GM21526 (cell line): ENCODE data around the gene AMN1.
"Not testable (repeated sequence)": the region's sequence is repeated elsewhere in the genome, so short reads cannot be mapped to it uniquely, and the experiment has no call there.

Source experiments
- ATAC-seq: cut with Tn5 transposase; IDR thresholded peaks from one replicate; pipeline ENCODE4 v1.9.1; 2021; ENCODE audit warnings: moderate library complexity; ENCODE audit not compliant: unreplicated experiment, low FRiP score

AMN1 gene

DNA sequence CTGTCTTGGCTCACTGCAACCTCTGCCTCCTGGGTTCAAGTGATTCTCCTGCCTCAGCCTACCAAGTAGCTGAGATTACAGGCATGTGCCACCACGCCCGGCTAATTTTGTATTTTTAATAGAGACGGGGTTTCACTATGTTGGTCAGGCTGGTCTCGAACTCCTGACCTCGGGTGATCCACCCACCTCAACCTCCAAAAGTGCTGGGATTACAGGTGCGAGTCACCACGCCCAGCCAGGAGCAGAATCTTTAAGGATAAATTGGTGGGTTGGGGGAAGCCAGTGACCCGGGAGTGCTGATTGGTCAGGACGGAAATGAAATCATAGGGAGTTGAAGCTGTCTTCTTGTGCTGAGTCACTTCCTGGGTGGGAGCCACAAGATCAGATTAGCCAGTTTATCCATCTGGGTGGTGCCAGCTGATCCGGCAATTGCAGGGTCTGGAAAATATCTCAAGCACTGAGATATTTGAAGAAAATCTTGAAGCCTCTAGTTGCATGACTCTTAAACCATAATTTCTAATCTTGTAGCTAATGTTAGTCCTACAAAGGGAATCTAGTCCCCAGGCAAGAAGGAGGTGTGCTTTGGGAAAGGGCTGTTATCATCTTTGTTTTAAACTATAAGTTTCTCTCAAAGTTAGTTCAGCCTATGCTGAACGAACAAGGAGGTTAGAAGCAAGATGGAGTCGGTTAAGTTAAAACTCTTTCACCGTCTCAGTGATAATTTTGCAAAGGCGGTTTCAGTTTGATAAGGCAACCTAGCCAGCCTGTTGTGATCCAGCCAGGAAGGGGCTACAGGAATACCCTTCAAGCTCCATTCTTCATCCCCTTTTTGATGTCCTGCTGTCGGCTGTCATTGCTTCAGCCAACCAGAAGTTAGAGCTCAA lies 5.0 kb upstream of the AMN1 start:
- ATAC-seq = not testable (repeated sequence)

DNA sequence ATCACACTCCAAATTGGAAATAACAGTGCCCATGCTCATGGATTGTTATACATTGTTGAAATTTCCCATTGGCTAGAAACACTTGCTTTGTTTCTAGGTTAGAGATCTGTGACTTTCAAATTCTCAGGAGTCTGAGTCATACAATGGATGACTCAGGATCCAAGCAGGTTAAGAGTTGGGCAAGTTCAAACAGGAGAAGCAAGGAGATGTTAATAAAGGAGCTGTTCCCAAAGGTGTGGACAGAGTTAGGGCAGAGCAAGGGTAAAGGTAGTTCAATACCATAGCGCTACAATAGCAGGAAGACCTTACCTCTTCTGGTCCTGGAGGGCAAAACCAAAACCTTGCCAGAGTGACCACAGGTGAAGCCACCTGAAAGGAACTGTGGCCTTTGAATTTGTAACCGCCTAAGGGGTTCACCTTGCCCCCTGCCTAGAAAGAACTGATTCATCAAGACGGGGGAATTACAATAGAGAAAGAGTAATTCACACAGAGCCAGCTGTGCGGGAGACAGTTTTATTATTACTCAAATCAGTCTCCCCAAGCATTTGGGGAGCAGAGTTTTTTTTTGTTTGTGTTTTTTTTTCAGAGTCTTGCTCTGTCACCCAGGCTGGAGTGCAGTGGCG lies 4.2 kb upstream of the AMN1 start:
- no peak for ATAC-seq

DNA sequence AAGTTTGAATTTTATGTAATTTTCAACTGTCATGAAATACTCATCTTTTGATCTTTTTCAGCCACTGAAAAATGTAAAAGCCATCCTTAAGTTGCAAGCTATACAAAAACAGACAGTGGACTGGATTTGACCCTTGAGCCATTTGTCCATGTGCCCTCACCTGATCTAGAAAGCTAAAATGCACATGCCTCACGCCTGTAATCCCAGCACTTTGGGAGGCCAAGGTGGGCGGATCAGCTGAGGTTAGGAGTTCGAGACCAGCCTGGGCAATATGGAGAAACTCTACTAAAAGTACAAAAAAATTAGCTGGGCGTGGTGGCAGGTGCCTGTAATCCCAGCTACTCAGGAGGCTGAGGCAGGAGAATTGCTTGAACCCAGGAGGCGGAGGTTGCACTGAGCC lies 2.4 kb upstream of the AMN1 start:
- ATAC-seq = not testable (repeated sequence)

DNA sequence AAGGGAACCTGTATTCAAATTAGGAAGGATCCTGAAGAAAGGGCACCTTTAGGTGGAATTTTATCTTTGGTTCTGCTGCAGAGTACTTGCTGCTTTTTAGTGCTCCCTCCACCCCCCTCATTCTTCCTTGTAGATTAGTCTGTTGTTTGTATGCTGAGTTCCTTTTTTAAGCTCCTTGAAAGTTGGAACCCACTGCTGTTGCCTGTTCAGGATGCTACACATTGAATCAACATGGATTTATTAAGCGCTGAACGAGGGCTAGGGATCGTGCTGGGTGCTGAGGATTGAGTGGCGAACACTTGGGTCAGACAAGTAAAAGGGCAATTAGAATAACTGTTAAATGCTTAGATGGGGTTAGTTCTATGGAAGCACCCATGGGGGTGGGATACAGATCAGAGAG lies 884 bp upstream of the AMN1 start:
- ATAC-seq = no peak

DNA sequence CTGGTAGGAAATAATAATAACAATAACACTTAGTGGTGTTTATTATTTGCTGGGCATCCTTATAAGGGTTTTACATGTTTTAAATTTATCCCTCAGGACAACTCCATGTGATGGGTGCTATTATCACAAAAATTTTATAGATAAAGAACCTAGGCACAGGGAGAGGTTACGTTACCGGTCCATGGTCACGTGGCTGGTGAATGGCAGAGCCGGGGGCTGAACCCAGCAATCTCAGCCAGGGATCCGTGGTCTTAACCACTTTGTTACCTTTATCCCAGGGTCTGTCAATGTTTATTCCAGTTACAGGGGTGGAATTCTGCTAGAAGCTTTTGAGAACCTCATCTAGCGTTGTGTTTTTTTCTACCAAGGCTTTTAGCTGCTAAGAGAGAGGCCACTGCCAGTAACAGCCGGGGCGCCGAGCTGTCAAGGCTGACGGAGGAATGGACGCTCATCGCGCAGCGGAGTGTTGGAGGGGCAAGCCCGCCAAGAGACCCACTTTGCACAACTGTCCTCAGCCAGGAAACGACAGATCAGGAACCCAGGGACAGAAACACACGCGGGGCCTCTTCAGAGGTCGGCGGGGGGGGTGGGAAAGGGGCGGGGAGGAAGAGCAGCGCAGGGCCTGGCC lies 418 bp downstream of the AMN1 start:
- no peak for ATAC-seq

DNA sequence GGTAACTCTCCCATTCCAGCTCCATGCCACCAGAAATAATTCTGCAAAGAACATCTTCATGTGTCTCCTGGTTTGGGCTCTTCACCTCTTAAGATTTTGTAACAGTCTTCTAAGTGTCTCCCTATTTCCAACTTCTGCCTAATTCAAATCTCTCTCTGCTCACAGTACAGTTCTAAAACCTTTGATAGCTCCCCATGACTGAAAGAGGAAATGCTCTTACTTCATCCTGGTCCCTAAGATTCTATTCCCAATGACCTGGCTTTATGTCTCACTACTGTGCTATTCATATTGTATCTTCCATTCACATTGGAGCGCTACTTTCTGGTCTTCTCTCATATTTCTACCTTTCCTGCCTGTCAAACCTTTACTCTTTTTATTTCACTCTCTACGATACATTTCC lies 1.6 kb downstream of the AMN1 start:
- no peak for ATAC-seq

DNA sequence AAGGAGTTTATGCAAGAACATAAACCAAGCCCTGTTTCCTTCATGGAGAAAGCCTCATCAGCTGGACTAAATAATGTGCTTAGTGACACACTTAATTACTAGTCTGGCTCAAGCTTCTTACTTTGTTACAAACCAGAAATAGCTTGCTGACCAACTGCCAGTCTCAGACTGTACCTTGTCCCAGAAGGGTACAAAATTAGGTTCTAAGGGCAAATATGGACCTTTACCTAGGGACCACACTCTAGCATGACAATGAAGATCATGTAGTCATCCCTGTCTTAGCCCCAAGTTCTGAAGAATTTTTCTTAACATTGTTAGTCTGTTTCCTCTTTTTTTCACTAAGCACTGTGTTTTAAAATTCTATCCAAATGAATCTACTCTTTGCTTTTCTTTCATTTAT lies 2.2 kb downstream of the AMN1 start:
- no peak for ATAC-seq

DNA sequence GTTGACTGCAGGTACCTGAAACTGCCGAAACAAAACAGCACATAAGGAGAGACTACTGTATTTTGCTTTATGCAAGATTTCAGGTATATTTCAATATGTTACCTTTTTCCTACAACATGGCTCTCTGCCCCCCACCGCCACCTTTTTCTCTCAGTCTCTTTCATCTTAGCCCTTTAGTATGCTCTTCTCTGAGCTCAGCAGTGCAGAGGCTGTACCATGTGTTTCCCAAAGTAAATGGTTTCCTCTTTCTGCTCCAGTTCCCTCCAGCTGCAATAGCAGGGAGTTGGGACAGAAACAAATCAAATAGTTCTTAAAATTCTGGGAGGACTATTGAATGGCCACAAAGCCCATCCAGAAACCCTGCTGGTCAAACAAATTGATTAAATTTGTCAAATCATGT lies 4.3 kb downstream of the AMN1 start:
- no peak for ATAC-seq

DNA sequence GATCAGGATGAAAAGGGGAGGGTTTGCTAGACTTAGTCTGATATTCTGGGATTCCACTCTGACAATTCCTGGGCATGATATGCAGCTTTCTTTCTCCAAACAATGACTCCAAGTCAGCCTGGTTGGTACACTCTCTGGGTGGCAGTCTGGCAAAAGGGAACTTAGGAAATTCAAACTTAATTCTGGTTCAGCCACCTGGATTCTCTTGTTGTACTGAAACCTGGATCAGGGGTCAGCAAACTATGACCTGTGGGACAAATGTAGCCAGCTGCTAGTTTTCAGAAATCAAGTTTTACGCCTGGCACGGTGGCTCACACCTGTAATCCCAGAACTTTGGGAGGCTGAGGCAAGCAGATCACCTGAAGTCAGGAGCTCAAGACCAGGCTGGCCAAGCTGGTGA lies 6.2 kb downstream of the AMN1 start:
- ATAC-seq = no peak

DNA sequence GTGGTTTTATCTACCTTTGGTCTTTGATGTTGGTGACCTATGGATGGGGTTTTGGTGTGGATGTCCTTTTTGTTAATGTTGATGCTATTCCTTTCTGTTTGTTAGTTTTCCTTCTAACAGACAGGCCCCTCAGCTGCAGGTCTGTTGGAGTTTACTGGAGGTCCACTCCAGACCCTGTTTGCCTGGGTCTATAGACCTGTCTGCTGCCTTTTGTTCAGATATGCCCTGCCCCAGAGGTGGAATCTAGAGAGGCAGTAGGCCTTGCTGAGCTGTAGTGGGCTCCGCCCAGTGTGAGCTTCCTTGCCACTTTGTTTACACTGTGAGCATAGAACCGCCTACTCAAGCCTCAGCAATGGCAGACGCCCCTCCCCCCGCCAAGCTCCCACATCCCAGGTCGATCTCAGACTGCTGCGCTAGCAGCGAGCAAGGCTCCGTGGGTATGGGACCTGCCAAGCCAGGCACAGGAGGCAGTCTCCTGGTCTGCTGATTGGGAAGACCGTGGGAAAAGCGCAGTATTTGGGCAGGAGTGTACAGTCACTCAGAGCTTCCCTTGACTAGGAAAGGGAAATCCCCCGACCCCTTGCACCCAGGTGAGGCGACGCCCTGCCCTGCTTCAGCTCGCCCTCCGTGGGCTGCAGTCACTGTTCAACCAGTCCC lies 10.2 kb downstream of the AMN1 start:
- ATAC-seq = not testable (repeated sequence)

DNA sequence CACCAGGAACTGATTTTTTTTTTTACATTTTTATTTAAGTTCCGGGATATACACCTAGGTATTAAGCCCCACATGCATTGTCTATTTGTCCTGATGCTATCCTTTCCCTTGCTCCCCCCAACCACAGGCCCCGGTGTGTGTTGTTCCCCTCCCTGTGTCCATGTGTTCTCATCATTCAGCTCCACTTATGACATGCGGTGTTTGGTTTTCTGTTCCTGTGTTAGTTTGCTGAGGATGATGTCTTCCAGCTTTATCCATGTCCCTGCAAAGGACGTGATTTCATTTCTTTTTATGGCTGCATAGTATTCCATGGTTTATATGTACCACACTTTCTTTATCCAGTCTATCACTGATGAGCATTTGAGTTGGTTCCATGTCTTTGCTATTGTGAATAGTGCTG lies 11.8 kb downstream of the AMN1 start:
- ATAC-seq = not testable (repeated sequence)

DNA sequence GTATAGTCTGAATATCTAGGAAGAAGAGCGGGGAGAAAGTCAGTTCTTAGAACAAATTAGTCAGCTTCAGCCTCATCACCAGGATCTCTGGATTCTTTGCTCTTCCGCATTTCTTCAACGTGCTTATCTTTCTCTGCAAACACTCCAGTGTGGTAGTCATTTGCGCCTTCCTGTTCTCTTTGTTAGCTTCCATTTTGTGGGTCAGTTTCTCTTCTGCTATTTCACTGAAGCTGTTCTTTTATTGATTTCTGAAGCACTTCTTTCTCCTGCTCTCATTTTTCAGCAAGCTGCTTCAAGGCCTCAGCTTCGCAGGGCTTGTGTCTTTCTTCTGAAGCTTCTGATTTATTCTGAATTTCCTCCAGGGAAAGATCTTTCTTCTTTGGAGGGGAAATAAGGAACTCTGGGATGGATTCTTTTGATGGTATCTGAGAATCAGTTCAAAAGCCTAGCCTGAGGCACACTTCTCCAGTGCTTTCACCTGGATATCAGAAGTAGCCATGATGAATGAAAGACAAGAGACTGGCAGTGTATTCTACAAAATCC lies 13.5 kb downstream of the AMN1 start:
- ATAC-seq = no peak

DNA sequence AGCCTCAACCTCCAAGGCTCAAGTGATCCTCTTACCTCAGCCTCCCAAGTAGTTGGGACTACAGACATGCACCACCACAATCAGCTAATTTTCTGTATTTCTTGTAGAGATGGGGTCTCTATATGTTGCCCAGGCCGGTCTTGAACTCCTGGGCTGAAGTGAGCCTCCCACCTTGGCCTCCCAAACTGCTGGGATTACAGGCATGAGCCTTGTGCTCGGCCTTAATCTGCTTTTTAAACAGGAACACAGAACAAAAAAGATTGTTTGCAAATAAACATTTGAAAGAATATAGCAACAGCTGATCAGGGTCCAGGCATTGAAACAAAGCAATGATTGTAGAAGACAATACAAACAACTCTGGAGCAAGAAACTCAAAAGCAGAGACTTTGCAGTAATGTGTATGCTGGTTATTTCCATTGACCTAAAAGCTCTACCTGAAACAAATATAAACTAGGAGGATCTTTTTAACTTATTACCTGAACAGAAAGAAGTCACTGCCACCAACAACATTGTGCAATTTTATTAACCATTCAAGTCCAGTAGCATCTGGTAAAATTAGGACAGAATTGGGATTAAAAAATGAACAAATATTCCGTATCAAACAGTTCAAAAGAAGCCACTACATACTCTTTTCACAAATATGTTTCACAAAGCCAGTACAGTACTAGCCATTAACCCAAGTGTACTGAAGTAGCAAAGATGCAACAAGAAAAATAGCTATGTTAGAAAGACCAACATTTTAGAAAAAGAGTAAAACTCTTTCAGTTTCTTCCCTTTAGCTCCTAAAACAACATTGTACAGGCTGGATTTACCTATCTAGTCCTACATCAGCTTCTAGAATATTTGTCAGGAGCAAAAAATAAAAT lies 14.2 kb downstream of the AMN1 start:
- ATAC-seq = no peak

DNA sequence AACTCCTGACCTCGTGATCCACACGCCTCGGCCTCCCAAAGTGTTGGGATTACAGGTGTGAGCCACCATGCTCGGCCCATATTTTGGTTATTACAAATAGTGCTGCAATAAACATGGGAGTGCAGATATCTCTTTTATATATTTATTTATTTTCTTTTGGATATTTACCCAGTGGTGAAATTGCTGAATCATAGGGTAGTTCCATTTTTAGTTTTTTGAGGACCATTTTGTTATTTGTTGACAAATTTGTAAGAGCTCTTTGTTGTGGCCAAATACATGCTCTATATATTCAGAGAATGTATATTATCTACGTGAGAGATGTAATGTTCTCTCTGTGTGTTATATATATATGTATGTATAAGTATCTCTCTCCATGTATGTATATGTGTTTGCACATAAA lies 15.9 kb downstream of the AMN1 start:
- ATAC-seq = no peak

DNA sequence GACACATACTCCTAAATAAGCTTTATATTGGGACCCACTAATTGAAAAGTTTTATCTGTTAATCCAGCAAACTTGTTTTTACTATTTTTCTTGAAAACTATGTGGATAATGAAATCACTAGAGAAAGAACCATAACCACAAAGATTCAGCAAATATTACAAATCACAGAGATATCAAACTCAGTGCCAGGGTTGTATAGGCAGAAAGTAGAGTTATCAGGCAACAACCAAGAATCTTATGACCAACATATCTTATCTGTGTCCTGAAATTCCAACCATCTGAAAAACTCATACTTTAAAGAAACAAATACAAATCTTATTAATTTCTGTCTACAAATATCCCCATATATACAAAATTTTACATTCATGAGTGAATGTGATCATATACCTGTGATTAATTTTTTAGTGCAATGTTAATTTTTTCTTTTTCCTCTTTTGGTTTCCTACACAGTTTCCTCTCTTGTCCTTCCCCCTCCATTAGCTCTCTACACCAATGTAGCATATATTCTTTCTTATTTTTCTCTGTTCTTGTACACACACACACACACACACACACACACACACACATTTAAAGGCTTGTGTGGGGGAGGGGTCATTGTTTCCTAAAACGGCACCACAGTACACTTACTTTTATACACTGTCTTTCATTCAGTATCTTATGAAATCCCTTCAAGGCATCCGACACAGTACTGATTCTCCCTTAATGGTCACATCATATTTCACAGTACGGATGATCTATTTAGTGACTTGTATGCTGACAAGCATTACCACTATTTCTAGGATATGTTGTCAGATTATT lies 18.6 kb downstream of the AMN1 start:
- no peak for ATAC-seq

DNA sequence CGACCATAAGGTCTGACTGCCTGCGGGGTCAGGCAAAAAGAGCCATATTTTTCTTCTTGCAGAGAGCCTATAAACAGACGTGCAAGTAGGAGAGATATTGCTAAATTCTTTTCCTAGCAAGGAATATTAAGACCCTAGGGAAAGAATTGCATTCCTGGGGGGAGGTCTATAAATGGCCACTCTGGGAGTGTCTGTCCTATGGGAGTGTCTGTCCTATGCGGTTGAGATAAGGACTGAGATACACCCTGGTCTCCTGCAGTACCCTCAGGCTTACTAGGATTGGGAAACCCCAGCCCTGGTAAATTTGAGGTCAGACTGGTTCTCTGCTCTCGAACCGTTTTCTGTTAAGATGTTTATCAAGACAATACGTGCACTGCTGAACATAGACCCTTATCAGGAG lies 20.7 kb downstream of the AMN1 start:
- not testable (repeated sequence) for ATAC-seq

DNA sequence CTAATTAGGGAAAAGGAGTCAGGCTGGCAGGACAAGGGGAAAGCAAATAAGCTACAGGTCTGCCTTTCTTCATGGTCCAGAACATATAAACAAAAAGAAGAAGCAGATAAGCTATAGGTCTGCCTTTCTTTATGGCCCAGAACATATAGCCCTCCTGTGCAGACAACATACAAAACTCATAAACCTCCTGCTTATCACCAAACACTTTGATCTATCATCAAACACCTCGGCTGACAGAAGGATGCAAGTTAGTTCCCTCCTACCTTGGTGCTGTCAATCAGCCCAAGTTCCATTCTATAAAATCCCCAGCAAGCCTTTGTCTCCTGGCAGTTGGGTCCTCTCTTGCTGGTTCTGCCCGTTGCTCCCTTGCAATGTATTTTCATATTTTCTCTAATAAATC lies 23.2 kb downstream of the AMN1 start:
- ATAC-seq = no peak

DNA sequence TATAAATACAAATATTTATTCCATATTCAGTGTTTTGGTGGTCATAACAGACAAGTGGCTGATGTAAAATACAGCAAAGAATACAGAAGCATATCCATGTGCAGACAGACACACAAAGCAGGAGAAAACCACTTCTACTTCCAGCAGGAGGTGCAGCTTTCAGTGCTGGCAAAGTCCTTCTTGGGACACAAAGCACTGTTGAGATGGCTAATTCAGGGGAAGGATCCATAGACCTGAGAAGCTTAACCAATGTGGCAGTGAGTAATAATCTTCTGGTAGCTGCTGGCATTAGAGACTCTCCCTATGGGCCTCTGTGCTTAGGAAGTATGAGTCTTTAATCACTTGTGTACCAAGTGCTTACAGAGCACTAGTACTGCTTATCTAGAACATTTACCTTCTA lies 26.8 kb downstream of the AMN1 start:
- no peak for ATAC-seq

DNA sequence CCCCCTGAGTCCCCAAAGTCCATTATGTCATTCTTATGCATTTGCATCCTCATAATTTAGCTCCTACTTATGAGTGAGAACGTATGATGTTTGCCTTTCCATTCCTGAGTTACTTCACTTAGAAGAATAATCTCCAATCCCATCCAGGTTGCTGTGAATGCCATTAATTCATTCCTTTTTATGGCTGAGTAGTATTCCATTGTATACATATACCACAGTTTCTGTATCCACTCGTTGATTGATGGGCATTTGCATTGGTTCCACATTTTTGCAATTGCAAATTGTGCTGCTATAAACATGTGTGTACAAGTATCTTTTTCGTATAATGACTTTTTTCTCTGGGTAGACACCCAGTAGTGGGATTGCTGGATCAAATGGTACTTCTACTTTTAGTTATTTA lies 38.9 kb downstream of the AMN1 start:
- not testable (repeated sequence) for ATAC-seq
